GM12878 (cell line): ENCODE measurements around the gene SMPD3. TPM values are rescaled to one million over a fixed set of nuclear protein-coding genes. Genes with fewer than 3 reads are reported as not detected.

Experiments used
- ATAC-seq: fragments of 200-7000 bp; cut with Tn5 transposase; 3 replicates; pipeline ENCODE4 v1.9.1; 2020; ENCODE audit warnings: mild to moderate bottlenecking, moderate library complexity
- BruUV-seq: library from RNA; stranded (reverse); fragments of 400-500 nt; replicated peaks from 2 replicates; lab custom pipeline; 2021; lab: Mats Ljungman, UMichigan
- CTCF ChIA-PET: fragments of 300-600 bp; sonication (Branson Sonifier 250); formaldehyde crosslinking; extraction: SDS; loops from one replicate; lab custom pipeline; 2021; ENCODE audit warnings: inconsistent platforms; lab: Yijun Ruan, JAX
- POLR2A ChIA-PET: fragments of 350-600 bp; formaldehyde crosslinking; extraction: SDS; loops from one replicate; lab custom pipeline; 2021; ENCODE audit warnings: inconsistent platforms; lab: Charles Lee
- RAD21 ChIA-PET: fragments of 300-600 bp; sonication (Branson Sonifier 250); formaldehyde crosslinking; loops from one replicate; lab custom pipeline; 2023; ENCODE audit warnings: antibody characterized with exemption; ENCODE audit not compliant: unreplicated experiment; lab: Charles Lee
- SMC1A ChIA-PET: fragments of 300-600 bp; sonication (Branson Sonifier 250); formaldehyde crosslinking; loops from one replicate; lab custom pipeline; 2023; ENCODE audit not compliant: unreplicated experiment, uncharacterized antibody; lab: Charles Lee
- DNase-seq: peaks from one replicate; pipeline ENCODE4 v3.0.0-alpha.2; 2011; ENCODE audit warnings: low read depth, low spot score
- FAIRE-seq: peaks from 3 replicates; lab custom pipeline; 2011; peaks lifted over from hg19 to GRCh38; lab: Jason Lieb, UNC
- H2AFZ ChIP-seq: 2 replicates; pipeline ENCODE4 v1.6.0; 2011; ENCODE audit warnings: low read depth, low read length, control low read depth; ENCODE audit not compliant: control insufficient read depth
- H3K27ac ChIP-seq: 2 replicates; pipeline ENCODE4 v1.5.1; 2011; ENCODE audit warnings: control low read depth; ENCODE audit not compliant: control insufficient read depth, insufficient read depth
- H3K27me3 ChIP-seq, 2 experiments: replicated peaks in 1 of 2; 2 replicates each; pipeline versions ENCODE4 v1.6.0 to v1.6.1; 2011; ENCODE audit warnings: low read length in 1 of 2; ENCODE audit not compliant: control insufficient read depth in 2 of 2, insufficient read depth in 2 of 2
- H3K36me3 ChIP-seq, 2 experiments: 2 replicates each; pipeline ENCODE4 v1.5.1; 2011; ENCODE audit warnings: low read length in 1 of 2; ENCODE audit not compliant: control insufficient read depth in 2 of 2, insufficient read depth in 2 of 2
- H3K4me1 ChIP-seq: 2 replicates; pipeline ENCODE4 v1.6.1; 2011; ENCODE audit warnings: mild to moderate bottlenecking, low read length, moderate library complexity, mixed read lengths; ENCODE audit not compliant: control insufficient read depth, insufficient read depth
- H3K4me2 ChIP-seq: 2 replicates; pipeline ENCODE4 v1.6.0; 2011; ENCODE audit warnings: control low read depth; ENCODE audit not compliant: control insufficient read depth, insufficient read depth
- H3K4me3 ChIP-seq: fragments of 200-600 bp; sonication (generic); 2 replicates; pipeline ENCODE4 v1.5.1; 2016
- H3K79me2 ChIP-seq: 2 replicates; pipeline ENCODE4 v1.6.0; 2011; ENCODE audit warnings: low read length; ENCODE audit not compliant: control insufficient read depth, insufficient read depth
- H3K9ac ChIP-seq: 2 replicates; pipeline ENCODE4 v1.8.0; 2011; ENCODE audit warnings: low read length, control low read depth, mixed read lengths; ENCODE audit not compliant: control insufficient read depth, insufficient read depth
- H3K9me3 ChIP-seq: replicated peaks from 3 replicates; pipeline ENCODE4 v1.5.1; 2011; ENCODE audit warnings: mild to moderate bottlenecking, low read length; ENCODE audit not compliant: control insufficient read depth, insufficient read depth
- H4K20me1 ChIP-seq: 2 replicates; pipeline ENCODE4 v1.6.0; 2011; ENCODE audit not compliant: control insufficient read depth, insufficient read depth
- BCLAF1 ChIP-seq: fragments of 450-650 bp; IDR thresholded peaks from 2 replicates; pipeline ENCODE4 v1.6.1; 2017; ENCODE audit warnings: antibody characterized with exemption, mild to moderate bottlenecking, moderate library complexity
- CREB1 ChIP-seq: IDR thresholded peaks from 2 replicates; pipeline ENCODE4 v1.6.1; 2012; ENCODE audit warnings: low read depth, mild to moderate bottlenecking, inconsistent platforms
- E4F1 ChIP-seq: fragments of 450-650 bp; IDR thresholded peaks from 2 replicates; pipeline ENCODE4 v1.6.1; 2018; ENCODE audit warnings: borderline replicate concordance, mild to moderate bottlenecking; ENCODE audit not compliant: partially characterized antibody
- EZH2 ChIP-seq: IDR thresholded peaks from 2 replicates; pipeline ENCODE4 v1.6.1; 2012; ENCODE audit warnings: low read depth, mild to moderate bottlenecking, control low read depth, inconsistent platforms, low read length, borderline replicate concordance; ENCODE audit not compliant: control insufficient read depth
- LARP7 ChIP-seq: fragments of 450-650 bp; IDR thresholded peaks from 2 replicates; pipeline ENCODE4 v1.6.1; 2017; ENCODE audit warnings: mild to moderate bottlenecking
- PKNOX1 ChIP-seq: fragments of 450-650 bp; IDR thresholded peaks from 2 replicates; pipeline ENCODE4 v1.6.1; 2016; ENCODE audit warnings: mild to moderate bottlenecking
- SP1 ChIP-seq: IDR thresholded peaks from one replicate; pipeline ENCODE4 v1.6.1; 2011; ENCODE audit warnings: low read depth, low read length
- SUPT20H ChIP-seq: IDR thresholded peaks from 2 replicates; pipeline ENCODE4 v1.6.1; 2011; ENCODE audit warnings: low read depth, mild to moderate bottlenecking, low read length, moderate library complexity, borderline replicate concordance; ENCODE audit not compliant: control insufficient read depth
- TARDBP ChIP-seq: IDR thresholded peaks from 2 replicates; pipeline ENCODE4 v1.6.1; 2016; ENCODE audit warnings: borderline replicate concordance
- WRNIP1 ChIP-seq: IDR thresholded peaks from 2 replicates; pipeline ENCODE4 v1.6.1; 2011; ENCODE audit warnings: low read depth, low read length, improper control_type of control experiment, borderline replicate concordance
- ZBTB11 ChIP-seq: fragments of 450-650 bp; formaldehyde crosslinking; IDR thresholded peaks from 2 replicates; pipeline ENCODE4 v1.5.0; 2022; ENCODE audit warnings: mild to moderate bottlenecking, missing genetic modification characterization
- ZNF217 ChIP-seq: fragments of 450-650 bp; IDR thresholded peaks from 2 replicates; pipeline ENCODE4 v1.6.1; 2017; ENCODE audit warnings: antibody characterized with exemption, mild to moderate bottlenecking
- WGBS: methylation state at CpG from one replicate; pipeline ENCODE4 v1.1.6; 2016; ENCODE audit warnings: low lambda C conversion rate; ENCODE audit not compliant: insufficient replicate concordance, insufficient coverage; ENCODE audit errors: missing lambda C conversion rate; 5-methylcytosine and 5-hydroxymethylcytosine counted together
- in situ Hi-C: fragments of 300-500 bp; cut with MboI; formaldehyde crosslinking; loops from 9 replicates; pipeline ENCODE4 v1.14.3; 2018; ENCODE audit warnings: mixed read lengths
- intact Hi-C: fragments of 100-400 bp; cut with micrococcal nuclease; formaldehyde crosslinking; loops from one replicate; pipeline ENCODE4 v1.14.2; 2022; ENCODE audit not compliant: unreplicated experiment
- polyA plus RNA-seq, 11 experiments: library from polyadenylated mRNA; depleted of rRNA in 4 of 11; unstranded in 6 of 11; stranded (reverse) in 5 of 11; fragments of >200 nt; fragmentation: Nextera tagmentation in 4 of 11; fragmentation: Illumina TruSeq in 1 of 11; extraction: Ambion mirVana in 4 of 11; extraction: Trizol in 1 of 11; gene quantifications; 1 replicate in 1 of 11; 2 replicates in 10 of 11; pipeline versions ENCODE4 v1.2.1 to v1.2.3, GENCODE V29; 2011 to 2016; ENCODE audit warnings: inconsistent platforms in 2 of 11, missing spikeins in 2 of 11, low read depth in 1 of 11
- total RNA-seq, 4 experiments: library from RNA; depleted of rRNA in 3 of 4; stranded (reverse); fragments of >200 nt in 3 of 4; fragmentation: Illumina TruSeq in 1 of 4; extraction: Trizol in 1 of 4; gene quantifications; 2 replicates each; pipeline versions ENCODE4 v1.2.1 to v1.2.3, GENCODE V29; 2013 to 2021

SMPD3 gene
- total and polyA plus RNA-seq, 10 of the 15 experiments (the other 5 are each of a cell fraction or from before 2014, with no cell fraction given): 0.04 to 2.0 (median 1.2) TPM

GRCh38 chr16:68371706-68372380, 76.5 kb downstream of the SMPD3 start:
- RAD21 ChIA-PET: no interaction called here
- TF ChIP-seq ZNF217 (no peak), PKNOX1 (no peak), BCLAF1 (no peak), SUPT20H (no peak), CREB1 (no peak), SP1 (no peak), TARDBP (no peak), EZH2 (no peak), LARP7 (no peak), WRNIP1 (no peak), E4F1 (no peak), ZBTB11 (CRISPR knock-in tag) (no peak)

More at GRCh38 chr16:68371706-68372380, 76.5 kb downstream of the SMPD3 start:
- no peak for ATAC-seq
- Histone ChIP-seq H3K9ac (no peak overlapping the region), H3K27ac (no peak overlapping the region), H3K79me2 (no peaks in the 10 kb centered on the region), H3K4me2 (no peak overlapping the region), H3K27me3 (no peaks in the 10 kb centered on the region; a peak in 2 of 4 replicates), H3K9me3 (no peaks in the 10 kb centered on the region), H3K36me3 (no peaks in the 10 kb centered on the region), H2AFZ (no peak overlapping the region), H3K4me3 (no peak overlapping the region), H3K4me1 (peaks cover 34% of the 10 kb centered on the region), H4K20me1 (no peaks in the 10 kb centered on the region)
- BruUV-seq: no TSS peak
- FAIRE-seq: no peak
- no peak for DNase-seq
- in situ Hi-C loops (no loop called here), intact Hi-C loops (no loop called here)
- 76% methylated on average over 37 of the region's 40 CpGs for WGBS
- ChIA-PET POLR2A (no interaction called here), SMC1A (interaction anchor here (1.2 to 1.3 kb wide), 2 partner anchors 25 to 108 kb away, joined by 3 read pairs; partner anchors contain the start of gene SLC7A6), CTCF (interaction anchor here (1.4 to 9.1 kb wide), 2 partner anchors 11 to 43 kb away, joined by 3 to 77 read pairs; no protein-coding TSS in a partner anchor)
